TTC549 (cell line): ENCODE measurements around the gene AGTRAP.

Experiments used
- FAIRE-seq: peaks from 2 replicates; lab custom pipeline; 2012; peaks lifted over from hg19 to GRCh38; lab: Jason Lieb, UNC

Gene AGTRAP

DNA sequence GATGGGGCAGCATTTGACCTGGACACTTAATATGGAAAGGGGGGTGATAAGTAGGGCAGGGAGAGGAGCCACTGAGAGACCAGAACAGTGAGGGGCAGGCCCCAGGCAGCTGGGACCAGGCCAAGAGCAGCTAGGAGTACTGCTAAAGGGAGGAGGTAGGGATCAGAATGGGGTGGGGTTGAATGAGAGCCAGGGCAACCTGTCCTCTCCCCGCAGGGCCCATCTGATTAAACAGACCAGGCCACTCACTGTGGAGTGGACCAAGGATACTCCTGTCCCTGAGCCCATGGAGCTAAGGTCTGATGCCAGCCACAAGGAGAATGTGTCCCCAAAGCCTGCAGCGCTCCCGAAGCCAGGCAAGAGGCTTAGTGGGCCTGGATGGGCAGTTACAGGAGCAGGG lies 28.2 kb downstream of the AGTRAP start:
- no peak for FAIRE-seq

DNA sequence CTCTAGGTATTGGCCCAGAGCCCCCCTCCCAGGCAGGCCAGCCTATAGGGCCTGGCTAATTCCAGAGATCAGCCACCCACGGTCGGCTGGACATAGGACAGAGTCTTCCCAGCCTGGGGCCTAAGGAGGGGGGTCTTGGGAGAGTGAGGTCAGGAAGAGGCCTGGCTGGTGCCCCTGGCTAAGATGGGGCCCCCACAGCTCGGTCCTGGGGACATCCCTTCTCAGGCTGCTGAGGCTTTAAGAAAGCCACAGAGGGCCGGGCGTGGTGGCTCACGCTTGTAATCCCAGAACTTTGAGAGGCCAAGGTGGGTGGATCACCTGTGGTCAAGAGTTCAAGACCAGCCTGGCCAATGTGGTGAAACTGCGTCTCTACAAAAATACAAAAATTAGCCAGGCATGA lies 28.6 kb downstream of the AGTRAP start:
- FAIRE-seq: no peak

DNA sequence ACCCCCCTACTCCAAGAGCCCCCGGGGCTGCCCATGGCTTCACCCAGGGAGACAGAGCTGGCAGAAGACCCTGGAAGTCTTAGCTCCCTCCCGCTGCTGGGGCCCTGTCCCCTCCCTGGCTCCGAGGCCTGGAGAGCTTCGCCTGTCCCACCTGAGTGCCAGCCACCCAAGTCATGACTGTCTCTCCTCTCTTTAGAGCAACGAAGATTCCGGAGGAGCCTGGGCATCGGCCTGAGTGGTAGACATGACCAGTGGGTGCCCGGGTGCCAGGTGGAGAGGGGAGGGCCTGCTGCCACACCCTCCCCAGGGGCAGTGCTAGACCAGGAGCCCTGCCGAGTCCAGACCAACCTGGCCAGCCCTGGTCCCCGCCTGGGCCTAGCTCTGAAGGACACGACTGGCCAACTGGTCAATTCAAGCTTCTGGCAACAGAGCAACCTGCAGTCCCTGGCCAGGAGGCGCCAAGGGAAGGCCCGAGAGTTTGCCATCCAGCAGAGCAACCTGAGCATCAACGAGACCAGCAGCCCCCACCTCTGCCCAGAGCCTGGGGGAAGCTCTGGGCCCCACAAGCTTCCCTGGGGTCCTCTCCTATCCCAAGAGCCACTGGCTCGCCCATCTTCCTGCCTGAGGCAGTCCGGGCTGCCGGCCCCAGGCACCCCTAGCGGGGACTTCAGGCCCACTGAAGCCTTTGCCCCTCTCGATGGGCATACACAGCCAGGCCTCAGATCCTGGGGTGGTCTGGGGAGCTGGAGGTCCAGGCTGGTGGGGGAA lies 29.9 kb downstream of the AGTRAP start:
- FAIRE-seq: no peak

DNA sequence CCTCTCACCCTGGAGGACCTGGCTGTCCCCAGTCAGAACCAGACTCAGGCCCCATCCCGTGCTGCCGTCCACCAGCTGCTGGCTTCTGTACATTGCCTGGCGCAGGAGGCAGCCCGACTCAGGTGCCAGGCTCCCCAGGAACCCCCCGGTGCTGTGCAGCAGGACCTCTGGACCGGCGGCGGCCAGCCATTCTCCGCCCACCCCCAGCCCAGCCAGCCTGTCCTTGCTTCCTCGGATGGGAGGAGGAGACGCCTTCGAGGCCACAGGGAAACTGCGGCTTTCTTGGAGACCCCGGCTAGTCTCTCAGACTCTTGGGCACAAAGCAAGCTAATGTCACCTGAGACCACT lies 30.5 kb downstream of the AGTRAP start:
- FAIRE-seq: no peak

DNA sequence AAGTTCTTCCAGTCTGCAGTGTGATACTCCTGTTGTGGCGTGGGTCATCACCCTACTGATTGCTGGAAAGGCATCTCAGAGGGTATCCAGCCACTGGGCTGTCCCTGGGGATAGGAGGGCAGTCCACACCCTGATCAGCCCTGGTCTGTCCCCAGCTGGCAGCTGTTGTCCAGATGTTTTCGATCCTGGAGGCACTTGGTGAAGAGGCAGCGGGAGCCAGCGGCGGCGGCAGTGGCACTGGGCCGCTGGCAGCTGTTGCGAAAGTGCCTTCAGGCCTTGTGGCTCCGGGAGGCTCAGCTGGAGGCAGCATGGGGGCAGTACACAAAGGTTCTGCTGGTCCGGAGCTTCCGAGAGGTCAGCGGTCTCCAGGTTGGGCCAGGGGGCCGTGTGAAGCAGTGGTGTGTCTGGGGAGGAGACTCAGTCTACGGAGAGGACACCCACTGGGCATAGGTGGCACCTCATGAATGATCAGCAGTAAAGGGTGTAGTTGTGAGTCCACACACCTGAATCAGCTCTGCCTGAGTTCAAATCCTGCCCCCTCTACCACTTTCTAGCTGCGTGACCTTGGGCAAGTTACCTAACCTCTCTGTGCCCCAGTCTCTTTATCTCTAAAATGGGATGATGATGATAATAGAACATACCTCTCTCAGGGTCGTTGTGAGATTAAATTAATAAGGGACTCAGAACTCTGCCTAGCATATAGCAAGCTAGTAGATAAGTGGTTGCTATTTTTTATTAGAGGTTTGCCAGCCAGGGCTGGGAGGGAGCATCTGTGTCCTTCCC lies 32.2 kb downstream of the AGTRAP start:
- FAIRE-seq: no peak

DNA sequence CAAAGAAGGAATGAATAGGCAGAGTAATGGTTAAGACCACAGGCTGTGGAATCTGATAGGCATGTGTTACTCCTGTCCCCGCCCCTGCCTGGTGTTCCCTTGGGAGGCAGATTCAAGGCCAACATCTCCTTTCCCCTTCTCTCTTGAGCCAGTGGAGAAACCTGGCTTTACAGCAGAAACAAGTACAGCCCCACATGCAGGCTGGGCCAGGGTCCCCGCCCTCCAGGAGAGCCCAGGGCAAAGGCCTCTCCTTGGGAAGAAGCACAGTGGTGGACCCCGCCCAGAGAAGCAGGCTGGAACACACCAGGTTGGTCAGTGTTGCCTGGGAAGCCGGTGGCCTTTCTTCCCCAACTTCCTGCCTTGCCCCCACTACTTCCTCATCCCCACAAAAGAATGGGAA lies 32.9 kb downstream of the AGTRAP start:
- FAIRE-seq: no peak

DNA sequence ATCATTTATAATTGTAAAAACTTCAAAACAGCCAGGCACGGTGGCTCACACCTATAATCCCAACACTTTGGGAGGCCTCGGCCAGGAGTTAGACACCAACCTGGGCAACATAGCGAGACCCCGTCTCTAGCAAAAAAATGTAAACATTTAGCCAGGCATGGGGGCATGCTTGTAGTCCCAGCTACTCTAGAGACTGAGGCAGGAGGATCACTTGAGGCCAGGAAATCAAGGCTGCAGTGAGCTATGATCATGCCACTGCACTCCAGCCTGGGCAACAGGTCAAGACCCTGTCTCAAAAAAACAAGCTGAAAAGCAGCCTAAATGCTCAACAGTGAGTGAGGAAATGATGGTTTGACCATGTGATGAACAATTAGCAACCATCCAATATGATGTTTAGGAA lies 33.3 kb downstream of the AGTRAP start:
- FAIRE-seq: no peak

DNA sequence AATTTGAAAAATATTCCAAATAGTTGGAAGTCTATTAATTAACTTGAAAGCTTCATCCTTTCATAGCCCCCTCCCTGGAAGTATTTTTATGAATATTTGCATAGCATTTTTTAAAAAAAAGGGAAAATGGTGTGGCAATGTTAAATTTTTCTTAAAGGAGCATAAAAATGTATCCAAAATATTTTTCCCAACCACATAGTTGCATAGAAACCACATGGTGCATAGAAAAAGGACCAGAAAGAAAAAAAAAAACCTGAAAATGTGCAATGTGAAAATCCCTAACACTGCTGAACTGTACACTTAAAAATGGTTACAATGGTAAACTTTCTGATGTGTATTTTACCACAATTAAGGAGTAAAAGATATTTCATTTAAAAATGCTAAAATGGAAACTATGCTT lies 34.1 kb downstream of the AGTRAP start:
- no peak for FAIRE-seq

DNA sequence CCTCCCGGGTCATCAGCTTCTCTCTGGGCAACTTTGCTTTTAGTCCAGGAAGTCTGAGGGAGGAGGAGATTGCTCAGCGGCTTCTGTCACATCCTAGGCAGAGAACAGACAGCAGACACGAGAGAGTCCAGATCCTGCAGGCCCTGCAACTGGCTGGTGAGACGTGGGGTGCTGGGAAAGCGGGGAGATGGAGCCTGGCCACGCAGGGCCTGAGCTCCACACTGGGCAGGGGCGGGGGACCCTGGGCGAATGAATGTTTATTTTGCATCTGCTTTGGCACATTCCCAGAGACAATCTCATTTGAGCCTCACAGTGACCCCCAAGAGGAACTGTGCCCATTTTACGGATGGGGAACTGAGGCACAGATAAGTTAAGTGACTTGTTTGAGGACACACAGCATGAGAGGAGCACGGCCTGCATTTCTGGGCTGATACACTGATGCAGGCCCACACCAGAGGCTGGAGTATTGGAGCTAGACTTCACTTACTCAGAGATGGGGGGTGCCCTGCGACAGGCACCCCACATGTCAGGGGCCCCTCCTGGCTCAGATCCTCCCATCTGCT lies 35.6 kb downstream of the AGTRAP start:
- no peak for FAIRE-seq

DNA sequence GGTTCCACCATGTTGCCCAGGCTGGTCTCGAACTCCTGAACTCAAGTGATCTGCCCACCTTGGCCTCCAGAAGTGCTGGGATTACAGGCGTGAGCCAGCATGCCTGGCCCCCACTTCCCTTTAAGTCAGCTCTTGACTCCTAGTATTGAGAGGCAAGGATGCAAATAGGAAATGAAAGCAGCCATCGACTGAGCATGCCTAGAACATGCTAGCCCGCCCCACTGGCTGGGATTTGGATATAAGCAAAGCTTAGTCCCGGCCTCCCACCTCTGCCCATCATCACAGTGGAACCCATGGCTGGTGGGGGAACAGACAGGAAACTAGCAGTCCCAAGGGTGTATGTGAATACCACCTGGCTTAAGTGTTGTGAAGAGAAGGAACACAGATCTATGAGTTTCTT lies 36.5 kb downstream of the AGTRAP start:
- FAIRE-seq: no peak

DNA sequence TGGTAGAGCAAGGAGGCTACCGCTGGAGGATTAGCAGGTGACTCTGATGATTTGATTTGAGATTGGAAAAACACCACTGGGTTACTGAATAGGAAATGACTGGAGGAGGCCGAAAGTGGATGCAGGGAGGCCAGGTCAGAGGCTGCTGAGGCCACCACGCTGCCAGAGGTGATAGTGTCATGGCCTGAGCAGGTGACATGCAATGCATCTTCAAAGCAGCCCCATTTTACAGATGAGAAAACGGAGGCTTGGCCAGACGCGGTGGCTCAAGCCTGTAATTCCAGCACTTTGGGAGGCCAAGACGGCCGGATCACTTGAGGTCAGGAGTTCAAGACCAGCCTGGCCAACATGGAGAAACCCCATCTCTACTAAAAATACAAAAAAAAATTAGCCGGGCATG lies 38.8 kb downstream of the AGTRAP start:
- no peak for FAIRE-seq

DNA sequence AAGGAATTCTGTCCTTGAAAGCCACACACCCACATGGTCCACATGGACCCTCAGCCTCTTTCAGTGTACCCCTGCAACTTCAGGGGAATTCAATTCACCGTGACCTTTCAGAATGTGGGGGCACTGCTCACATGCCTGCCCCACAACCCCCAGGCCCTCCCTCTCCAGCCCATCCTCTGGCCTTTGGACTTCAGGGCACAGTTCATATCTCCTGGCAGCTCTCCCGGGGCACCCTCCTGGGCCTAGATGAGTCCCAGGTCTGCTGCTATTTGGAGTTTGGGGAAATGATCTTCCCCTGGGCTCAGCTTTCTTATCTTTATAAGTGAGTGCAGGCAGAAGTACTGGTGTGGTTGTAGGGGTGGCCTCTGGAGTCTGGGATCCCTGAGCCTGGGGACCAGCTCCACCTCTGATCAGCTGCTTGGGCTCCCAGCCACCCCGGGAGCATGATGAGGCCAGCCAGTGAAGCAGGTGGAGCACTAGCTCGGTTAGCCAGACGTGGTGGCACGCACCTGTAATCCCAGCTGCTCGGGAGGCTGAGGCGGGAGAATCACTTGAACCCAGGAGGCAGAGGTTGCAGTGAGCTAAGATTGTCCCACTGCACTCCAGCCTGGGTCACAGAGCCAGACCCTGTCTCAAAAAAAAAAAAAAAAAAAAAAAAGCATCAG lies 41.9 kb downstream of the AGTRAP start:
- no peak for FAIRE-seq

DNA sequence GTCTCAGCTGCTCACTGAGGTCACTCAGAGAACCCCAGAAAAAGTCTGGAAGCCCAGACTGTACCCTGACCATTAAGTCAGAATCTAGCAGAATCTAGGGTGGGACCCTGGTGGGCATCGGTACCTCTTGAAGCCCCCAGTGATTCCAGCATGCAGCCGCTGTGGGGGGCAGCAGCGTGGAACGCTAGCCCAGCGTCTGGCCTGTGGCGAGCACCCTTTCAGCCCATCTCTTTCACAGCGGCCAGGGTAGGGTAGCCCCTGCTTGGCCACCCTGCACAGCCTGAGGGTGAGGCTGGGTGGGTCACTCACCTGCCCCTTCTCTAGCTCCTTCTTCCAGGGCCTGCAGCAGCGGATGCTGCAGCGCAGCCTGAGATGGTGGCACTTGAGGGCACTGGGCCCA lies 42.4 kb downstream of the AGTRAP start:
- FAIRE-seq: no peak

DNA sequence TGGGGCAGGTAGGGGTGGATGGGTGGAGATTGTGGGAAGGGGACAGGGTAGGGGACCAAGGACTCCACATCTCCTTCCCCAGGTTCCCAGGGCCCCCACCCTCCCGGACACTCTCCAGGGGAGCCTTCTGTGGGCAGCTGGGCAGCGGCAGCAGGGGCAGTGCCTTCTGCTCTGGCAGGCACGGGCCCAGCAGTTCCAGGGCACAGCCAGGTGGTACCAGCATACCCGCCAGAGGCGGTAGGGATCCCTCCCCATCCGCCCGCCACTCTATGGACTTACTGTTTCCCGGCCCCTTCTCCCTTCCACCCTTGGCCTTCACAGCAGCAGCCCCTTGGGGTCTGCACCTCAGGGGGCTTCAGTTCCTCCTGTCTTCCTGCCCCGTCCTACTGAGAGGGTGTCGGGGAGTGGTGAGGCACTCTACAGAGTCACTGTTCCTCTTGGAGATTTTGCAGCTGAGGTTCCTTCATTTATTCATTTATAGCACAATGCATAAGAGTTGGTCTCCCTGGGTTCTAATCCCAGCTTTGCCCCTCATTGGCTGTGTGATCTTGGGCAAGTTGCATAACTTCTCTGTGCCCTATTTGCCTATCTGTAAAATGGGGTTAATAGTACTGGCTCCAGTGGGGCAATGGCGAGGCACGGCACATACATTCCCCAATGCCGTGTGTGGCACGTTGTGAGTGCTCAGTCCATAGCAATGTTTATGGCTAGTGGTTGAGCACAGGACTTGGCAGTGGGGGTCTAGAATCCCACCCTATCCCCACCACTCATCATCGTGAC lies 43.1 kb downstream of the AGTRAP start:
- FAIRE-seq: no peak

DNA sequence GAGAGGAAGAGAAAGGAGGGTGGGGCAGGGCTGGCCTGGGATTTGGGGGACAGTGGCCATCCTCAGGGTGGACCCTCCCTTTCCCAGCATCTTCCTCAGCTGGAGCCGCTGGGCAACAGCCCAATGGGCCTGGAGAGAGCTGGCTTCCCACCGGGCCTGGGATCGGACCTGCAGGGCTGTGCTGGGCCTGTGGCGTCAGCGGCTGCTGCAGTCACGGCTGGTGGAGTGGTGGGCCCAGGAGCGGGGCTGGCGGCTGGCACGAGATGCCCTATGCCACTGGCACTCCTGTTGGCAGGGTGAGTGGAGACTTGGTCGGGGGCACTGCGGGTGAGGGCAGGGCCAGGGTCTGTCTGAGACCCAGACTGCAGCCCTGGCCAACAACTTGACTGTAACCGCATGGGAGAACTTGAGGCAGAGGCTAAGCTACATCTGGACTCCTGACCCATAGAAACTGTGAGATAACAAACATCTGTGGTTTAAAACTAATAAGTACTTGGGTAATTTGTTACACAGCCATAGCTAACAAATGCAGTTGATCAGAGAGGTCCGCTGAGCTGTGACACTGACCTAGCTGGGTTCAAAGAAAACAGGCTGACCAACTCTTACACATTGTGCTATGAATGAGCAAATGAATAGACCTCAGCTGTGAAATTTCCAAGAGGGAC lies 43.9 kb downstream of the AGTRAP start:
- FAIRE-seq: no peak

DNA sequence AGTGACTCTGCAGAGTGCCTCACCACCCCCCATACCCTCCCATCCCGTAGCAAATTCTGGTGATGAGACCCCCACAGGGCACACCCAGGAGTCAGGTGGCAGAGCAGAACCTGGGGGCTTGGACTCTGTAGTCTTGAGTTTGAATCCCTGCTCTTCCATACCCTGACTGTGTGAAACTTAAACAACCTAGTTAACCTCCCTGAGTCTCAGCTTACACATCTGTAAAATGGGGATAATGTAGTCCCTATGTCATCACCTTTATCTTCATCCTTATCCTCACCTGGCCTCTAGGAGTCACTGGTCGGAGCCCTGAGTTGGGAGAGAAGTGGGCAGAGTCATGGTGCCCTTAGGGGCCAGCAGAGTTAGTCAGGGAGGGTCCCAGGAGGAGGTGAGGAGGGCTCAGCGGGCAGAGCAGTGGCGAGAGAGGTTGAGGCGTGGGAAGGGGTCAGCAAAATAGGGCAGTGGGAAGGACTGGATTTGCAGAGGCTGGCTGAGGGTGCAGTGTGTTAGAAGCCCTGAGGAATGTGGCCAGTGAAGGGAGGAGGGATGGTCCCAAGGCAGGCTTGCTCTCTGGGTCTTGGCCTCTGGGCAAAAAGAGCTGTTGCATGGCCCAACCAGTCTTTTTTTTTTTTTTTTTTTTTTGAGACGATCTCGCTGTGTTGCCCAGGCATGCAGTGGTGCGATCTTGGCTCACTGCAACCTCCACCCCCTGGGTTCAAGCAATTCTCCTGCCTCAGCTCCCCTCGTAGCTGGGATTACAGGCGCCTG lies 44.6 kb downstream of the AGTRAP start:
- no peak for FAIRE-seq

DNA sequence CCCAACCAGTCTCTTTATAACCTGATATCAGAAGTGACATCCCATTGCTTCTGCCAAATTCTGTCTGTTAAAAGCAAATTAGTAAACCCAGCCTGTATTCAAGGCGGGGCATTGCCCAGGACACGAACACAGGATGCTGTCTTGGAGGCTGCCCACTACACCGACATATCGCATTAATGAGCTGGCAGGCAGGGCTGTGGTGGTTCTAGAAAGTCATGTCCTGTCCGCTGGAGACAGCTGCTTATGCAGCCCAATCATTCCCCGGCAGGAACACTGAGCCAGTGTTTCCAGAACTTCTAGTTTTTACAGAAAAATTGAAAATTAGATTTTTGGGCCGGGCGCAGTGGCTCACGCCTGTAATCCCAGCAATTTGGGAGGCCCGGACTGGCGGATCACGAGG lies 45.4 kb downstream of the AGTRAP start:
- no peak for FAIRE-seq

DNA sequence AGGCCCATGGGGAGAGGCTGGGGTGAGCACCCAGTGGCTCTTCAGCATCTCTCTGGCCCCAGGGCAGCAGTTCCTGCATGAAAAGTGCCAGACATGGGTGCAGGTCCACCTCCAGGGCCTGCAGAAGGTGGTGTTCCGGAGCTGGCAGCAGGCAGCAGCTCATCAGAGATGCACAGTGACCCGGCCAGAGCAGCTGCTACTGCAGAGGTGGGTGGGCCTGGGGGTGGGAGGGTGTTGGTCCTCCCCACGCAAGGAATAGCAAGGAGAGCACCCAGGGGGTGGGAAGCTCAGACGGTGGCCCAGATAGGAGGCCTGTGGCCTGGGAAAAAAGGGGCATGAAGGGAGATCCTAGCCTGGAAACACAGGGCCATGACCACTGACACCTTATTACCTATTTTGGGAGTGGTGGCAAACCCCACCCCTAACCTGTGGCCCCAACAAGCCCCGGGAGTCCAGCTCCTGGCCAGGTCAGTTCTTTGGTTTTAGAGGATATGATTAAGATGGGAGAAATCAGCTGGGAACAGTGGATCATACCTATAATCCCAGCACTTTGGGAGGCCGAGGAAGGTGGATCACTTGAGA lies 46.3 kb downstream of the AGTRAP start:
- no peak for FAIRE-seq

DNA sequence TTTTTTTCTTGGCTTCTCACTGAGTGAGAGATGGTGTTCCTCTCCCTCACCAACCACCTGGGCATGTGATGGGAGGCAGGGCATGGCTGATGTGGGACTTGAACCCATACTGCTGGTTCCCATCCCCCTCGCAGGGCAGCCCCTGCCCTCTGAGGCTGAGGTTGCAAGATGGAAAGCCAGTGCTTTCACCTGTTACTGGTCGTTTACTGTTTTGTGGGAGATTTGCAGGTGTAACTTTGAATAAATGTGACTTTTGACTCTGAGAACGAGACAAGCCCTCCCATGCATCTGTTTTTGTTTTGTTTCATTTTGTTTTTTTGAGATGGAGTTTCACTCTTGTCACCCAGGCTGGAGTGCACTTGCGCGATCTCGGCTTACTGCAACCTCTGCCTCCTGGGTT lies 47.6 kb downstream of the AGTRAP start:
- FAIRE-seq: no peak

DNA sequence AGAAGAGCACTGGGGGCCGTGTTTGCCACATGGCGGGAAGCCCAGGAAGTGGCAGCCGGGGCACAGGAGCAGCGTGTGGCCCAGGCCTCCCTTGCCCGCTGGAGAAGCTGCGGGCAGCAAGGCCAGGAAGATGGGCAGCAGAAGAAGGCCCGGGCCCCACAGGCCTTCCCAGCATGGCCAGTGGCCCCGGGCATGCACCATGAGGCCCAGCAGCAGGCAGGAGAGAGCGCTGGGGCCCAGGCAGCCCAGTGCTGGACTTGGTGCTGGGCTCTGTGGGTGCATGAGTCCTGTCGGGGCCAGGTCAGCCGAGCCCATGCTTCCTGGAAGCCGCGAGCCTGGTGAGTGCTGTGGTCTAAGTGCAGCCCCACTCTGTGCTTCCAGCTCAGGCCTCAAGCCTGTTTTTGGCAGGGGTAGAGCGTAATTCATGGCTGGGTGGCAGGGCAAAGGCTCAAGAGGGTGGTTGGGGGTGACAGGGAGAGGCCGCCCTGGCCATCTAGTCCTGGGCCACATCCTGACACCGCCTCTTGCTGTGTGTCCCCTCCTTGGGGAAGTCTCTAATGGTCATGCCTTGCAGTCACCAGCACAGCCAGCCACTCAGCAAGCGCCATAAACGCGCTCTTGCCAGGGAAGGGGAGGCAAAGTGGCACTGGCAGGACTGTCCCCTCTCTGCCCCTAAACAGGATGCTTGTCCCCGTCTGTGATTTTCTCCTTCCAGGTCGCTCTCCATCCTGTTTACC lies 48.5 kb downstream of the AGTRAP start:
- FAIRE-seq: no peak
